Measurements from ENCODE around the gene ACER2.

ACER2 gene

DNA sequence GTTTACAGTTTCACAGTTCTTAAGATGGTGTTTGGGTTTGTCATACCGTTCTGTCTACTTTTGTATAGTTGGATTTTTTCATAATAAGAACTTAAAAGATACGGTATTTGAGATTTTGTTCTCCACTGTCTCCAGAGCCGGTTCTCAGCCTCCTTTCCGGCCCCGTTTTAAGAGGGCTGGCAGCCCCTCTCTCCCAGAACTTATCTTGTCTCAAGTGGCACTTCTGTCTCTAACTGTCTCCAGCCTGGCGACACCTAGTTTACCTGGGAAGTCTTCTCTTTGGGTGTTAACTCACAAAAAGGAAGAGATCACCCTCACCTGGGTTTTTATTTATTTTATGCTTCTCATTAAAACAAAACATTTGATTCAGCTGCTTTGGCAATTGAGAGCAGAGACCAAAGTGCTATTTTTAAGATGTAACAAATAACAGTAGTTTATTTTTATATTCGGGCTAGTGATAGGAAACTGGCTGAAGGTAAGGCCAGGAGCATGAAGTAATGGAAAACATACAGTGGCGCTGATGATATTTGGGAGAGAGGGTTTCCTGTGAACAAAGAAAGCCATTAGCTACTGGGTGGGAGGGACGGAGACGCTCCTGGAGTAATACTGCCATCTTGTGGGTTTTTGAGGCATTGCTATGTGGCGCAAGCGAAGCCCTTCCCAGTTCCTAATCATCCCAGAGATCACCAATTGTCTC lies 48.3 kb downstream of the ACER2 start:
- no peaks in the 10 kb centered on the region for H3K27me3 ChIP-seq (replicated peaks; ENCODE audit: control insufficient read depth, insufficient read depth, low read length)
- DNase-seq (ENCODE audit: low read depth), result peak; percentile 92
- peak overlapping the region; percentile 20 for H3K9ac ChIP-seq (ENCODE audit: low read length)
- peak overlapping the region; percentile 39 for H3K4me3 ChIP-seq (ENCODE audit: low read length)
- peaks cover under 1% of the 10 kb centered on the region for H3K36me3 ChIP-seq (ENCODE audit: control insufficient read depth, insufficient read depth, low read length, severe bottlenecking)
- H3K4me1 ChIP-seq (ENCODE audit: control insufficient read depth, insufficient read depth, low read length), result peaks cover 10% of the 10 kb centered on the region
- H3K9me3 ChIP-seq (ENCODE audit: control insufficient read depth, low read length), result no peaks in the 10 kb centered on the region

DNA sequence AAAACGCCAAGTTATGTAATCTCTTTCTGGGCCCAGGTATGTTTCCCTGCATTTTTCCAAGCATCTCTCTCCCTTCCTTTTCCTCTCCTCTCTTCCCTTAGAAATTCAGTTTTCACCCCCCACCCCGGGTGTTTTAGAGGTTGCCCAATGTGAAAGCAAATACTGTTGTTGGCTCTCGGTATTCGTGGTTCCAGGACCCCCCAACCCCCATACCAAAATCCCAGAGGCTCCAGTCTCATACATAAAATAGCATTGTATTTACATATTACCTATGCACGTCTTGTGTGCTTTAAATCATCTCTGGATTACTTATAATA lies 48.8 kb downstream of the ACER2 start:
- DNase-seq (ENCODE audit: low read depth), result no peak
- no peaks in the 10 kb centered on the region for H3K27me3 ChIP-seq (replicated peaks; ENCODE audit: control insufficient read depth, insufficient read depth, low read length)
- no peaks in the 10 kb centered on the region for H3K36me3 ChIP-seq (ENCODE audit: control insufficient read depth, insufficient read depth, low read length, severe bottlenecking)
- H3K4me1 ChIP-seq (ENCODE audit: control insufficient read depth, insufficient read depth, low read length), result peaks cover 10% of the 10 kb centered on the region
- peak overlapping the region; percentile 39 for H3K4me3 ChIP-seq (ENCODE audit: low read length)
- H3K9ac ChIP-seq (ENCODE audit: low read length), result peak overlapping the region; percentile 20
- no peaks in the 10 kb centered on the region for H3K9me3 ChIP-seq (ENCODE audit: control insufficient read depth, low read length)

DNA sequence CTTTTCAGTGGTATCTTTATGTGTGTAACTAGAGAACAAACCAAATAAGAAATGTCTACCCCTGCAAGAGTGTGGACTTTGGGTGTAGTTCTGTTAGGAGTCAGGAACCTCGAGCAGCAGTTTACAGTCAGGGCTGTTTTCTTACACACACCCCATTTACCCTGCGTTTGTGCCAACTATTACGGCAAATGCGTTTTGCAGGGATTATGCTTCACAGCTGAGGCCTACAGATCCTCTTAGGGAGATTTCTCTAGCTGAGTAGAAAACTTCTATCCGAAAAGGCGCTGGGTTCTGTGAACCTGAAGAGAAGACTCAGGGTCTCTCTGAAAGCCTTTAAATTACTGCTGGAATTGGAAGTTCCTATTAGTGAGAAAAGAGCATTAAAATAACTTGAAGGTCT lies 51.4 kb downstream of the ACER2 start:
- DNase-seq (ENCODE audit: low read depth), result no peak
- Histone ChIP-seq H3K9me3 (ENCODE audit: control insufficient read depth, low read length) (no peaks in the 10 kb centered on the region), H3K27me3 (replicated peaks; ENCODE audit: control insufficient read depth, insufficient read depth, low read length) (no peaks in the 10 kb centered on the region), H3K4me3 (ENCODE audit: low read length) (no peak overlapping the region), H3K4me1 (ENCODE audit: control insufficient read depth, insufficient read depth, low read length) (peaks cover 14% of the 10 kb centered on the region), H3K9ac (ENCODE audit: low read length) (peak overlapping the region; percentile 4), H3K36me3 (ENCODE audit: control insufficient read depth, insufficient read depth, low read length, severe bottlenecking) (no peaks in the 10 kb centered on the region)

DNA sequence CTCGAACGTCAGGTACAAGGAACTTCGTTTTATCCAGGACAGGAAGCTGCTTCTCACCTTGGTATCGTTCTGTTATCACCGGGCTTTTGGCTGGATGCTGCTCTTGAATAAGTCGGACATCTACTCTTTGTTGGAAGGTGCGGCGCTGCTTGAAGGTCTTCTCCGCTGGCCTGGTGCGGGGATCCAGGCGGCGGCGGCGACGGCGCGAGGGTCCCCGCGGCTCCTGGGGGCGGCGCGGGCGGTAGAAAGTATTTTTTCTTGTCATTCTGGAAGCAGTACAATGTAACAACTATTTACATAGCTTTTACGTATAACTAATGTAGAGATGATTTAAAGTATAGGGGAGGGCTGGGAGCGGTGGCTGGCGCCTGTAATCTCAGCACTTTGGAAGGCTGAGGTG lies 52.3 kb downstream of the ACER2 start:
- Histone ChIP-seq H3K9me3 (ENCODE audit: control insufficient read depth, low read length) (no peaks in the 10 kb centered on the region), H3K9ac (ENCODE audit: low read length) (no peak overlapping the region), H3K4me1 (ENCODE audit: control insufficient read depth, insufficient read depth, low read length) (peaks cover 14% of the 10 kb centered on the region), H3K36me3 (ENCODE audit: control insufficient read depth, insufficient read depth, low read length, severe bottlenecking) (no peaks in the 10 kb centered on the region), H3K27me3 (replicated peaks; ENCODE audit: control insufficient read depth, insufficient read depth, low read length) (no peaks in the 10 kb centered on the region), H3K4me3 (ENCODE audit: low read length) (no peak overlapping the region)
- DNase-seq (ENCODE audit: low read depth), result no peak

DNA sequence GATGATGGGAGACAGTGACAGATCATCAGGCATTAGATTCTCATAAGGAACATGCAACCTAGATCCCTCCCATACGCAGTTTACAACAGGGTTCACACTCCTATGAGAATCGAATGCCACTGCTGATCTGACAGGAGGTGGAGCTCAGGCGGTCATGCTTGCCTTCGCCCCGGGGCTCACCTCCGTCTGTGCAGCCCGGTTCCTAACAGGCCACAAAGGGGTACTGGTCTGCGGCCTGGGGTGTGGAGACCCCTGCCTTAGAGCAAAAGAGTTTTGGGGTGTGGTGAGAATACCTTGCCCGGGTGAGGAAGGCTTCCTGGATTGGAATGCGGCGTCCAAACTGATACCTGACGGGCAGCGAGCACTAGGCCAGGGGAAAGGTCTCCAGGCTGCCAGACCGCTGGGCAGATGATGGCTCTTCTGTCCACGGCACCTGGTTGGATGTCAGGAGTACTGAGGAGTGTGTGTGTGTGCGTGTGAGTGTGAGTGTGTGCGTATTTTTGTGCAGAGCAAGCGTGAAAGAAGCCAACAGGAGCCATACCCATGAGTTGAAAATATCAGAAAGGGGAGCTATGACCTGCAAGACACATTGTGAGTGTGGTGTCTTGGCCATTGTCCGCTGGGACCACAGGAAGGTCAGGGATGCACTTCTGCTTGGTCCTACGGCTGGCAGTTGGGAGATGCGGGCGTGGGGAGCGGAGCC lies 55.4 kb downstream of the ACER2 start:
- Histone ChIP-seq H3K4me1 (ENCODE audit: control insufficient read depth, insufficient read depth, low read length) (peaks cover 9% of the 10 kb centered on the region), H3K9me3 (ENCODE audit: control insufficient read depth, low read length) (no peaks in the 10 kb centered on the region), H3K9ac (ENCODE audit: low read length) (peak overlapping the region; percentile 61), H3K4me3 (ENCODE audit: low read length) (peak overlapping the region; percentile 70), H3K36me3 (ENCODE audit: control insufficient read depth, insufficient read depth, low read length, severe bottlenecking) (no peaks in the 10 kb centered on the region), H3K27me3 (replicated peaks; ENCODE audit: control insufficient read depth, insufficient read depth, low read length) (no peaks in the 10 kb centered on the region)
- DNase-seq (ENCODE audit: low read depth), result no peak

DNA sequence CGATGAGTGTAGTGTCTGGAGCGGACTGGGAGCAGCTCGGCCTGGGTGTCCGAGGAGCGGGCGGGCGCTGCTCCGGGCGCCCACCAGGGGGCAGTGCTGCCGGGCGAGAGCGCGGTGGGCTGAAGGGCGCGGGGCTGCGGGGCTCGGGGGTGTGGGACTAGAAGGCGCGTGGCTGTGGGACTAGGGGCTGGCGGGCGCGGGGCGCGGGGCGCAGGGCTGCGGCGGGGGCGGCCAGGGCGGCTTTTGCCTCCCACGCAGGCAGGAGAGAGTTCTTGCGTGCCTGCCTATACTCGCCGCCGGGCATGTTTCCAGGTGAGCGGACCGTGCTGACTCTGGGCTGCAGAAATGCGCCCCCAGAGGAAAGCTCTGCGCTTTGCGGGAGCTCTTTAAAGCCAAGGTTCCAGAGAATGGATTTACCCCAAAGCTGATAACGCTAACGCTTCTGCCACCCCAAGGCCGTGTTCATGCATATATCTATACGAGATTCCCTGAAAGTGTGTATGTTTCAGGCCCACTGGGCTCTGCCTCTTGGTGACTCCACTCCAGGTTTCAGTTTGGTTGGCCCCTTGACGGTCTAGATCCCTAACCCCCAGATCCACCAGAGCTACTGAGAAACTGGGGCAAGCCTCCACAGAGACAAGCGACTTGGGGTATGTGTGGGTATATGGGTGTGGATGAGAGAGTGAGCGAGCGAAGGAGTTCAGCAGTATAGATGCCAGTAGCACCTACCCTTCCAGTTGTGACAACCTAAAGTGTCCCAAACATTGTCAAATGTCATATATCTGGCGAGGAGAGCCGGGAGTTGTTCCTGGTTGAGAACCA lies 56.2 kb downstream of the ACER2 start:
- Histone ChIP-seq H3K9ac (ENCODE audit: low read length) (peak overlapping the region; percentile 61), H3K27me3 (replicated peaks; ENCODE audit: control insufficient read depth, insufficient read depth, low read length) (no peaks in the 10 kb centered on the region), H3K36me3 (ENCODE audit: control insufficient read depth, insufficient read depth, low read length, severe bottlenecking) (no peaks in the 10 kb centered on the region), H3K4me3 (ENCODE audit: low read length) (peak overlapping the region; percentile 70), H3K4me1 (ENCODE audit: control insufficient read depth, insufficient read depth, low read length) (peaks cover 8% of the 10 kb centered on the region), H3K9me3 (ENCODE audit: control insufficient read depth, low read length) (no peaks in the 10 kb centered on the region)
- DNase-seq (ENCODE audit: low read depth), result peak; percentile 56

DNA sequence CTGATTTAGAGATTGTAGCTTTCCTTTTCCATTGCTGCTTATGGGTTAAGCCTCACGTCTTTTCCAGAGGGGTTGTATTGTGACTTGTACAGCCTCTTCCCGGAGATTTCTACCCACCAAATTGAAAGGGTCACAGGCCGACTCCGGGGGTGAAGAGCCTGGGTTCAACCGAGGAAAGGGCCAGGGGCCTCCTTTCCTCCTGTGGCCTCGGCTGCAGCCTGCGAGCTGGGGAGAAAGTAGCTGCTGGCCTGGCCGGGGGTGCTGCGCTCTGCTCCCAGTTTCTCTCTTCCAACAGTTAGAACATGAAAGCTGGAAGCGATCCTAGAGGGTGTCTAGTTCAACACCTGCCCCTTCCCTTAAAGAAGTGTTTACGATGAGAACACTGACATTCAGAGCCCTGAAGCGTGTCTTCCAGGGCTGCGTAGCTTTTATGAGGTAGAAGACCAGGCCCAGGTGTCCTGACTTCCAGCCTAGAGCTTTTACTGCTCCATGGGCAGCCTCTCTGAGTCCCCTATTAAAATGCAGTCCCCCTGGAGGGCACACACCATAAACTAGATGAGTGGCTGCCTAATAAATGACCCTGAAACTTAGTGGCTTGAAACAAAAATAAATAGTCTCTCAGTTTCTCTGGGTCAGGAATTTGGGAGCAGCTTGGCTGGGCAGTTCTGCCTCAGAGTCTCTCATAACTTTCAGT lies 56.9 kb downstream of the ACER2 start:
- H3K9ac ChIP-seq (ENCODE audit: low read length), result no peak overlapping the region
- DNase-seq (ENCODE audit: low read depth), result no peak
- H3K9me3 ChIP-seq (ENCODE audit: control insufficient read depth, low read length), result no peaks in the 10 kb centered on the region
- H3K36me3 ChIP-seq (ENCODE audit: control insufficient read depth, insufficient read depth, low read length, severe bottlenecking), result no peaks in the 10 kb centered on the region
- no peaks in the 10 kb centered on the region for H3K27me3 ChIP-seq (replicated peaks; ENCODE audit: control insufficient read depth, insufficient read depth, low read length)
- peaks cover 4% of the 10 kb centered on the region for H3K4me1 ChIP-seq (ENCODE audit: control insufficient read depth, insufficient read depth, low read length)
- H3K4me3 ChIP-seq (ENCODE audit: low read length), result no peak overlapping the region

DNA sequence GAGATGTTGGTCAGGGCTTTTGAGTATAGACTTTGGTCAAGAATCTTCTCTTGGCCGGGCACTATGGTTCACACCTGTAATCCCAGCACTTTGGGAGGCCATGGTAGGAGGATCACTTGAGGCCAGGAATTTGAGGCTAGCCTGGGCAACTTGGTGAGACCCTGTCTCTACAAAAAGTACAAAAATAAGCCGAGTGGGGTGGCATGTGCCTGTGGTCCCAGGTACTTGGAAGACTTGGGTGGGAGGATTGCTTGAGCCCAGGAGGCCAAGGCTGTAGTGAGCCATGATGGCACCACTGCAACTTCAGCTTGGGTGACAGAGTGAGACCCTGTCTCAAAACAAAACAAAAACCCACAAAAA lies 57.5 kb downstream of the ACER2 start:
- DNase-seq (ENCODE audit: low read depth), result no peak
- H3K27me3 ChIP-seq (replicated peaks; ENCODE audit: control insufficient read depth, insufficient read depth, low read length), result no peaks in the 10 kb centered on the region
- no peak overlapping the region for H3K4me3 ChIP-seq (ENCODE audit: low read length)
- H3K9me3 ChIP-seq (ENCODE audit: control insufficient read depth, low read length), result no peaks in the 10 kb centered on the region
- H3K4me1 ChIP-seq (ENCODE audit: control insufficient read depth, insufficient read depth, low read length), result peaks cover 6% of the 10 kb centered on the region
- H3K36me3 ChIP-seq (ENCODE audit: control insufficient read depth, insufficient read depth, low read length, severe bottlenecking), result no peaks in the 10 kb centered on the region
- H3K9ac ChIP-seq (ENCODE audit: low read length), result no peak overlapping the region

DNA sequence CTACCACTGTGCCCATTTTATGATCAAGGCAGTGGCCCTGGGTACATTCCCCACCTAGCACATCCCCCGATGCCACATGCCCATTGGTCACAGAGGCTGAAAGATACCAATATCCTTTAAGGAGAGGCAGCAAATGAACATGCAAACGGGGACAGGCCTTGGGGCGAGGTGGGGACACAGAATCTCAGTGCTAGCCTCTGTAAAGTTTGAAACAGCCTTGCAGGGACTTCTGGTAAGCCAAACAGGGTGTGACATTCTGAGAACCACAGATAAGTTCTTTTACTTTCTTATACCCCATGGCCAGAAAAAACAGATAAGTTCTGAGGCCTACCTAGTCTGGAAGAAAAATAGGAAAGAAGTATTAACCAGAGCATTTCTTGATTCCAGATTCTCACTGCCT lies 60.5 kb downstream of the ACER2 start:
- Histone ChIP-seq H3K4me1 (ENCODE audit: control insufficient read depth, insufficient read depth, low read length) (peaks cover 16% of the 10 kb centered on the region), H3K9me3 (ENCODE audit: control insufficient read depth, low read length) (no peaks in the 10 kb centered on the region), H3K36me3 (ENCODE audit: control insufficient read depth, insufficient read depth, low read length, severe bottlenecking) (no peaks in the 10 kb centered on the region), H3K4me3 (ENCODE audit: low read length) (no peak overlapping the region), H3K27me3 (replicated peaks; ENCODE audit: control insufficient read depth, insufficient read depth, low read length) (peaks cover under 1% of the 10 kb centered on the region), H3K9ac (ENCODE audit: low read length) (no peak overlapping the region)
- DNase-seq (ENCODE audit: low read depth), result no peak

DNA sequence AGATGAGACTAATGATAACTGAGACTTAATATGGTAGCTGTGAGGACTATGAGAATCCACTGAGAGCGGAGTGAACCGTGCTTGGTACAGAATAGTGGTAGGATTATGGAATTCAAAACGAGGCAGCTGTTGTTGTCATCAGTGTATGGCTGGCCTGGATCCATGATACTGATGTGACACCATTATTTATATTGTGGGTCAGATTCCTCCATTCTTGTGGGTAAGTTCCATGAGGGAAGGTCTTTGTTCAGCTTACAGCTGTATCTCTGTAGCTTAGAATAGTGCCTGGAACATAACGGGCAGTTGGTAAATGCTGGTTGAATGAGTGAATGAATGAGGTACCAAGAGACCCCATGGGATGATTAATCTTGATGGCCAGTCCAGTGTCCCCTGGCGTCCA lies 61.8 kb downstream of the ACER2 start:
- Histone ChIP-seq H3K9me3 (ENCODE audit: control insufficient read depth, low read length) (no peaks in the 10 kb centered on the region), H3K9ac (ENCODE audit: low read length) (no peak overlapping the region)

More for the DNA sequence above, 61.8 kb downstream of the ACER2 start:
- DNase-seq (ENCODE audit: low read depth), result no peak
- Histone ChIP-seq H3K4me1 (ENCODE audit: control insufficient read depth, insufficient read depth, low read length) (peaks cover 13% of the 10 kb centered on the region), H3K36me3 (ENCODE audit: control insufficient read depth, insufficient read depth, low read length, severe bottlenecking) (no peaks in the 10 kb centered on the region), H3K27me3 (replicated peaks; ENCODE audit: control insufficient read depth, insufficient read depth, low read length) (peaks cover 13% of the 10 kb centered on the region), H3K4me3 (ENCODE audit: low read length) (no peak overlapping the region)
